GM19240 (cell line): ENCODE data around the gene ADAMTS12.
A peak's percentile ranks its signal among the peaks of the same experiment; 100 is the strongest.

Source experiments
- DNase-seq: peaks from one replicate; pipeline ENCODE4 v3.0.0; 2011; ENCODE audit warnings: low spot score; ENCODE audit not compliant: insufficient read length

ADAMTS12 gene

DNA sequence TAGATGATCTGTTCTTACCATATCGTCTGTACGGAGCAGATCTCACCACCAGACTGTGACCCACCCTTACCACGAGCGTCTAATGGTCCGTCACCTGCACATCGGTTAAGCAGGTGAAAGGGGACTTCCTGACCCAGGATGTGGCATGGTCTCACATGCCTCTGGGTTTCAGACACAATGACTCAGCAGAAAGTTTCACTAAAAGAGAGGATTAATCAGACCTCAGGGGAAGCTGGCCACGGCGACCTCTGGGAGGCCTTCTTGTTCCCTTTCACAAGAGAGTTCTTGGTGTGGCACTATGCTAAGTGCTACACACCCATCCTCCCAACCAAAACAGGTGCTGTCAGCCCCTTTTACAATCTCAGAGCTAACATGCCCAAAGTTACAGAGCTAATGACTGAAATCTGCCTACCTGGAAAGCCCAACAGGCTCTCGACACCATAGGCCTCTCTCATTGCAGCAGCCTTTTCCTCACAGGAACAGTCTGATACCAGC lies 41.6 kb downstream of the ADAMTS12 start:
- DNase-seq = peak; percentile 29

DNA sequence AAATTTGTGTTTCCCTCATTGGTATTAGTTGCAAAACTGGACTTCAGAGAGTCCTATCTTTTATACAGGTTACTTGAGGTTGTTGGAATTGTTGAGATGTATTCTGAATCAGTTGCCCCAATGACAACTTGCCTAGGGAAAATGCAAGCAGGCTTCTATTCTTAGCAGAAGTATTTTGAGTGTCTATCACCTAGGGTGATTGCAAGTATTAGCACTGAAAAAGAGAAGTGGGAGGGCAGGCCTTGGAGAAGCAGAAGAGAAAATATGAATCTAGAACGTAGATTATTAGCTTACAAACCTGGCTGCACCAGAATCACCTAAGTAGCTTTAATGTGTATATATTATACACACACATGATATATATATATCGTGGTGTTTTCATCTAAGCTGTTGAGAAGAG lies 43.2 kb downstream of the ADAMTS12 start:
- no peak for DNase-seq

DNA sequence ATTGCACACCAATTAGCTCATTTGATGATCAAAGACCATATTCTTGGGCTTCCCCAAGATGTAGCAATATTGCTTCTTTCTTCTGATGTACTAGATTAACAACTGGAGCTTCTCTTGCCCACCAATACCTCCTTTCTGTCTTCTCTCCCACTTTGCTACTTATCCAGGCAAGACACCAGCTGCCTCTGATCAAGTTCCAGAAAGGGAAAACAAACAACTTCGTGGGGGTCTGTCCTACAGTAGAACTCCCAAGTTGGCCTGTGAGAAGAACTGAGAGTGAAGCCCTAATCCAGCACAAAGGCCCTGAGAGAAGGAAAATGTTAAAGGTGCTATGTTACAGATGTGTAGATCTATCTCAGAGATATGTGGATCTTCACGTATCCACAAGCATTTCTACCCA lies 44.9 kb downstream of the ADAMTS12 start:
- DNase-seq = no peak

DNA sequence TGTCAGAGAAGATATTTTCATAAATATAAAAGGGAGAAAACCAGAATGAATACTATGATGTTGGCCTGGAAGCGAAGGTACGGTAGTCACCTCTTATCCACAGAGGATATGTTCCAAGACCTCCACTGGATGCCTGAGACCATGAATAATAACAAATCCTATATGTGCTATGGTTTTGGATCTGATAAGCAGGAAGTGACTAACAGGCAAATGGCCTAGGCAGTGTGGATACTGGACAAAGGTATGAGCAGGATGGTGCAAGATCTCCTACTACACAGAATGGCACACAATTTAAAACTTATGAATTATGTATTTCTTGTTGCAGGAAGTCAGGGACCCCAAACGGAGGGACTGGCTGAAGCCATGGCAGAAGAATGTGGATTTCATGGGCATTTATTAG lies 48.2 kb downstream of the ADAMTS12 start:
- no peak for DNase-seq

DNA sequence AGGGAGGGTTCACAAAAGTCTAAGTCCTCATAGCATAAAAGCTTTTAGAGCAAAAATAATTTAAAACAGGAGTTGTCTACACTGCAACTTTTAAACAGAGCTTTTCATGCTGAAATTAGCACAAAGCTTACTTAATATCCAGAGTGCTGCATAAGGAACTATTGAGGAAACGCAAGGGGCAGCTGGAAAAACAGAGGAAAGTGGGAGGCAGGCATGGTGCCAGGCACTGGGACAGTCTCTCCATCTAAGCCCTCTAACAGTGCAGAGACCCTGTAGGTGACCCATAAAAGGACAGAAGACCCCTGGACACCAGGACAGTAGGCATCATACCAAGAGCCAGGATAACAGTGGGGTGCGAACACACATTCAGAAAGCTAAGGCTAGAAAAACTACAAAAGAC lies 49.3 kb downstream of the ADAMTS12 start:
- no peak for DNase-seq

DNA sequence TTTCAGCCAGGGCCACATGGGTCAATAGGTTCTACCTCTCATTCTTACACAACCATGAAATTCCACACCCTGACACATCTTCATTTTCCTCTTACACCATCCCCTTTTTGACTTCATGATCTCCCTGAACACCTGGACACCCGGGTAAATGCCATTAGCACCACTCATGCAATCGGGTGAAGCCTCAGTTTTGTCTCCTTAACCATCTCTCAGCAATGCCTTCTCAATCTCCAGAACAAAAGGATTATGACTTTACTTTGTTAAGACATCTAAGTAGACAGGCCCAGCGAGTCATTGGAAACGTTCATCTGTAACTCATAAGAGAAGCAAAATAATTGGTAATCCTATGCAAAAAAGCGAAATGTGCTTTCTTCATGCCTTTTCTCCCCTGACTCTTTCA lies 49.9 kb downstream of the ADAMTS12 start:
- no peak for DNase-seq

DNA sequence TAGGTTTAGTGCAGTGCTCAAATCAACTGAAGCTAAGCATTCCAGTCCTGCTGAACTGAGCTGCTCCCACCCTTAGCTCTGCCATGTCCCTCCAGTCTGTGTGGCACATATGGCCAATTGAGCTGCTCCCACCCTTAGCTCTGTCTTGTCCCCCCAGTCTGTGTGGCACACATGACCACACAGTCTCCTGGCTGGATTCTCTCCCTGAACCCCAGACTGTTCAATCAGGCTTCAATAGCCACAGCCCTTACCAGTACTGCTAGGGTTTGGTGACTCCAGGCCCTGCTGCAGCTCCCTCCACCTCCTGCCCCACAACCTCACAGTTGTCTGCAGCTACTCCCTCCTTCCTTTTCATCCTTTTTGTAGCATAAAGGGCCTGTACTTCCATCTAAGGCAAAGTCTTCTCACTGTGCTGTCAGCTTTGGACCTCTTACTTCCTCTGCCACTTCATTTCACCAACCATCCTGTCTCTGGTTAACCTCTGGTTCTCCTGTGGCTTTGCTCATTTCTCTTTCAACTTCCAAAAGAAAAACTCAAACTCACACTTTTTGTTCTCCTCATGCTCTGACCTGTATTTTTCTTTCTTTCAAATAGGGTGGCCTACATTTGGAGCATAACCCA lies 50.8 kb downstream of the ADAMTS12 start:
- DNase-seq = no peak

DNA sequence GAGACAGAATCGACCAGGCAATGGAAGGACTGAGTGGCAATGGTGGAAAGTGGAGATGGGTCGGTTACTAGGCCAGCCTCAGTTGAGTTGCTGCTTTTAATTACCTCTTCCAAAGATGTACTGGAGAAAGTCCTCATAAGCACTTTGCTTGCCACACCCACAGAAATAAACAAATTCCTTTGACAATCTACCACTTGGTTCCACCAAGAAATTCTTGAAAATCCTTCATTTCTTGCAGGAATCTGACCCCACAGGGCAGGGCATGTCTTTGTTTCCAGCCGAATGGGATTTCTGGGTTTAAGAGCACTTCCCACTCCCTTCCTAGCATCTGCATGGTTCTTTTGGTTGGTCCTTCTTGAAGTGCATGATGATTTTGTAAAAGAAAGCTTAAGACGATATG lies 54.5 kb downstream of the ADAMTS12 start:
- no peak for DNase-seq

DNA sequence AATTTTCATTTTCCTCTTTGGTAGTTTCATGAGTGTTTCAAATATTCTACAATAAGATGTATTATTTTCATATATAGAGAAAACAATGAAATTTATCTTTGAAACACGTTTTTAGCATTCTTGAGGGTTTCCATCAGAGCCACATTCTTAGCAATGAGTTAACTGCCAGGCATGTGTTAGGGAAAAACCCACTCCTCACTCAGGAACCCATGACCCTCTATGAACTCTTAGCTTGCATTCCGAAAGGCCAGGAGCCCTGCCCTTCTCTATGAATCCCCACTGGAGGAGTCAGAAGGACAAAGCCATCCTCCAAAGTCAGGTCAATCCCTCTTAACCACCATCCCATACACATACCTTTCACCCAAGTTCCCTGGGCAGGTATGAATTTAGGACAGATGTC lies 57.5 kb downstream of the ADAMTS12 start:
- DNase-seq = no peak

DNA sequence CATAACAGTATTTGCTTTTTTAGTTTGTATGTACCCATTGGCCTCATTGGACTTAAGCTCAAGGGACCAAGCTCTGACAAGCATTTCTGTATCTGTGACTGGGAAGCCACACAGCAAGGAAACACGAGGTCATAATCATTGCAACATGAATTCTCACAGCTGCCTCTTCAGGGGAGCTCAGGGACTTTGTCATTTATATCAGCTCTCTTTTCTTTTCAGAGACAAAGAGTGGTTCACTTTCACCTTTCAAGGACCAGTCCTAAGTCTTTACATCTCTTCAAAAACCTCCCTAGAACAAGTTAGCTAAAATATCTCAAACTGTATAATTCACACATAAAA lies 58.6 kb downstream of the ADAMTS12 start:
- DNase-seq = no peak

DNA sequence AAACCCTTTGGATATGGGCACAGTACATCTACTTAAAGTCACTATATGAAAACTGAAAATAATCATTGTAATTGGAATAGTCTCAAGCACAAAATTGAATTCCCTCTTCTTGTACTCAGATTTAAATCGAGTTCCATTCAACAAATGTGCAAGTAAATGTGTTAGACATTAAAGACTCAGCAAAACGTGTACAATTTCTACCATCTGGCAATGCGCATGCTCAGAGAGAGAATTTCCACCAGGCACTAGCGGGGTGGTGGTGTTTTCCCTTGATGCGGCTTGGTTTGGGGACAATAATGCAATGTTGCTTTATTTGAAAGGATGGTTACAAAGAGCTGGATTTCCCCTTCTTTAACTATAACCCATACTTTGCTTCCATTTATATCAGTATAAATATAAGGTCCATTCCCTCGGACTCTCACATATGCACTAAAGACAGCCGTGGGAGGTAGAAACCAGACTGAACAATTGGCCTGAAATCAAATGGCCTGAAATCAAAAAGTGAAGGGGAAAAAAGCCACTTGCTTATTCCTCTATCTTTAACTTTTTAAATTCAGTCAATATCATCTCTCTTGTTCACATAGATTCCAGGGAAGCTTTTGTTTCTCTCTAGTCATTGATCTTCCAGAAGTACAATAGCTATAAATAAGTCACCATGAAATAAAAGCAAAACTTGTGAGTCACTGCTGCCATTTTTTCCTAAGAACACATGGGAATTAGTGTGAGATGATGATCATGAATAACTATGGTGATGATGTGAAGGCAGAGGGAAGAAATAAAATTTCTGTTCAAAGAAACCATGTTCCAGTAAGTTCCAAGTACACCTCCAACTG lies 59.2 kb downstream of the ADAMTS12 start:
- DNase-seq = no peak

DNA sequence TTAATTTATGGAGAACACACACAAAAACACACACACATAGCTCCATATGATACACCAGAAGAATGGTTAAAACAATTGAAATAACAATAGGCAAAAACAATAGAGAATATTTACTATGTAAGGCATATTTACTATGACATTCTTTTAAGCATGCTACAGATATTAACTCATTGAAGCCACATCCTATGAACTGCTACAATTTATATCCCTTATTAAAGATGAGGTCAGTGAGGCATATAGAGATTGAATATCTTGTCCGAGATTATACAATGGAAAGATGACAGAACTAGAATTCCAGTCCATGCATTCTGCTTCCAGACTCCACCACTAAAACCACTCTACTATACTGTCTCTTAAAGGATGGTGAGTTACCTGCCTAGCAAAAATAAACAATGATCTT lies 60.7 kb downstream of the ADAMTS12 start:
- DNase-seq = no peak

DNA sequence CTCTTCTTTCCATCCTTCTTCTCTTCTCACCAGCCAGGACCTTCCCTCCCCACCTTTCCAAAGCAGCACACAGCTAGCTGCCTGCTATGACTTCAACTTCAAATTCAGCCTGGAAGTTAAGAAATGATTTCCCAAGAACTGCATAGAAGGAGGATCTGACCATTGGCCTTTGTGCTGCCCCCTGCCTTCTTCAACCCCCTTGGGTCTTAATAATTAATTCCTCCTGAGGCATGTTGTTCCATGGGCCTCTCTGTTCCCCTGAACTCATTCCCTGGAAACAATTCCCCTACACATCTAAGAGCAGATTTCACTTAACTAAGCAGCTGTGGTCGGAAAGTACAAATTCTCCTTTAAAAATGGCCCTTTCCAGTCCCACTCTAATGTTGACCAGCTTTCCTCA lies 62.4 kb downstream of the ADAMTS12 start:
- no peak for DNase-seq

DNA sequence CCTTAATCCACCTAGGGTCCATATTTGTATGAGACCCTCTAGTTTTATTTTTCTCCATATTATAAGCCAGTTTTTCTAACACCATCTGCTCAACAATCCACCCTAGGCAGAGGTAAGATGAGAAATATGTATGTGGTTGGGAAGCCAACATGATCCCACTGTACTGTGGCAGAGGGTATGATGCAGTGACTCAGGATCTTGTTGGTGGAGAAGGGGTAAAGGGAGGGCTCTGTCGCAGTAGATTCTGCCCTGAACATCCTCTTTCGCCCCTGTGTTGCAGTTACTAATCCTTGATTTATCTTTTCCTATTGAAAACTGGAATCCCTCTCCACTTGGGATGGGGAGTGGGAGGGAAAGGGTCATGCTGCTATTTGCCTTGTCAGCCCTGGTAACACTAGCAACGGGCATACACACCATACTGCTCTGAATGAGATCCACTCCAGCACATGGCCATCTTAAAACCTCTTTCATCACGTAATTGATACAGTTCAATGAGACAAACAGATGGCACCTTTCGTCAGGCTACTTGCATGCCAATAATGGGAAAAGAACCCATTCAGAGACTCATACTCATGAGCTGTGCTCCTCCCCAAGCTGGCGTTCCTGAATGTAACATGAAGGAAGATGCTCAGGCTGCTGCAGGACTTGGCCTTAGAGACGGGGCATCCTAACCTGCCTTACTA lies 63.0 kb downstream of the ADAMTS12 start:
- no peak for DNase-seq

DNA sequence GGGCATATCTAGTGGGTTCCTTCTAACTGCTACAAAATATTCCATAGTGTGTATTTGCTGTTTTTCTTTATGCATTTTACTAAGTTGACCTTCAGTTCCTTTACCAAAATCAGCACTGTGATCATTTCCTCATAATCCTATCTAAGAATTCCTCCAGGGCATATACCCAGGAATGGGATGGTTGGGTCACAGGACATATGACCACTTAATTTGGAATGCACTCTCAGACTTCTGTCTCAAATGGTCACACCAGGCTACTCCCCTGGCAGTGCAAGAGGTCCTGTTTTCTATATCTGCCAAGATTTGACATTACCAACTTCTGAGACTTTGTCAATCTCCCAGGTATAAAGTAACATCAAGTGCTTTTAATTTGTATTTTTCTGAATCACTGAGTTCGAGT lies 63.9 kb downstream of the ADAMTS12 start:
- no peak for DNase-seq

DNA sequence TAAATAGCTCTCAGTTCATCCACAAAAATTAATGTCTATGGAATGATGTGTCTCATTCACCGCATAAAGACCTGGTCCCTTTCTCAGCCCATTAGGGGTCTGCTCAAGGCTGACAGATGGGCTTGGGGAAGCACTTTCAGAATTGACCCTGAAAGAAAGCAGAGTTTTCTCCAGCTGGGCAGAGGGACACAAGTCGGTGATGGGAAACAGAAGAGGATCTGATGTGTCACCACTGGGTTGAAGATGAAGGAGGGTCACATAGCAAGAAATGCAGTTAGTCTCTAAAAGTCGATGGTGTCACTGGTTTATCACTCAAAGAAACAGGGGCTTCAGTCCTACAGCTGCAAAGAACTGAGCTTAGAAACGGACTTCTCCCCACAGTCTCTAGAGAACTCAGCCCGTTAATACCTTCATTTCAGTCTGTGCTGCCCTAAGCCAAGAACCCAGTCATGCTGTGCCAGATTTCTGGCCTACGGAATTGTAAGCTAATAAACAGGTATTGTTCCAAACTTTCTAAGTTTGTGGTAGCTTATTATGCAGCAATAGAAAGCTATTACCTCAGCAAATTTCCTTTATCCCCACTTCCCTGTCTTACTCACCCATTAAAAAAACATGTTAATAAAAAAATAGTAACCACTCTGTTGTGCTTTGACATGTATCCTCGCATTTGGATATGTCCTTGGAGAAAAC lies 64.6 kb downstream of the ADAMTS12 start:
- no peak for DNase-seq

DNA sequence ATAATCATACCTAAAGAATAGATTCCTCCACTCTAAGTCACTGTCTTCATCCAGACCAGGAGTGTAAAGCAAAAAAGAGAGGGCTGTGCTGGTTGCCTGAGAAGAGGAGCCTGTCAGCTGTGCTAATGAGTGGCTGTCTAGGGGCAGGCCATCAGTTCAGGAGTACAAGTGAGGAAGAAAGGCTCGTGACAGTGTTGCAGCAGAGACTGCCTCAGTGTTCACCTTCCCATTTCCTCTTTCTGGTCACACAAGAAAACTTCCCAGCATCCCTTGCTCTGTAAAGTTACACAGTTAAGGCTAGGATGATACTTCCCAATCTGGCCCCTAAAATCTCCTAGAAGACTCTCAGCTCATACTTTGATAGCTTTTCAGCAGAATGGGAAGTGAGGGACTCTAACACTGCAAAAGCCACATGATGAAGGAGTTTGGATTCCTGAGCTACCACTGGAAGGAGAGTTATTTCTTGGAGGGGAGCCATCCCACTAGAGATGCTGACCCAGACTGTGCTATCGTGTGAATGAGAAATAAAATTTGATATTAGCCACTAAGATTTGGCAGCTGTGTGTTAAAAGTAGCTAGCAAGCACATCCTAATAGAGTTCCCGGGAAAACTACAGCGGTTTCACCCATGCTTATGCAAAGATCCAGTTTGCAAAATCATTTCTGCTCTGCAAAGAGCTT lies 67.1 kb downstream of the ADAMTS12 start:
- no peak for DNase-seq

DNA sequence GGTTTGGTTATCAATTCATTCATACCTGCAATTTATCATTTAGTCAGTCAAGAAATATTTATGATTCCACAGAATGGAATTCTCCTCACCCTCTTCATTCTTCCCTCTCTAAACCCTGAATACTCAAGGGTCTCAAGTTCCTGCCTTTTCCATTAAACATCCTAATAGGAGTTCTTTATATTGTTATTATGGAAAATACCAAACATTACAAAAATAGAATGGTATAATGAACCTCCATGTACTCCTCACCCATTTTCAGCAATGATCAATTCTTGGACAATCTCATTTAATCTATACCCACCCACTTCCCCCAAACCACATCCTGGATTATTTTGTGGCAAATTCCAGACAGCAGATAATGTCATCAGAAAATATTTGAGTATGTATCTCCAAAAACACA lies 74.5 kb downstream of the ADAMTS12 start:
- DNase-seq = no peak

DNA sequence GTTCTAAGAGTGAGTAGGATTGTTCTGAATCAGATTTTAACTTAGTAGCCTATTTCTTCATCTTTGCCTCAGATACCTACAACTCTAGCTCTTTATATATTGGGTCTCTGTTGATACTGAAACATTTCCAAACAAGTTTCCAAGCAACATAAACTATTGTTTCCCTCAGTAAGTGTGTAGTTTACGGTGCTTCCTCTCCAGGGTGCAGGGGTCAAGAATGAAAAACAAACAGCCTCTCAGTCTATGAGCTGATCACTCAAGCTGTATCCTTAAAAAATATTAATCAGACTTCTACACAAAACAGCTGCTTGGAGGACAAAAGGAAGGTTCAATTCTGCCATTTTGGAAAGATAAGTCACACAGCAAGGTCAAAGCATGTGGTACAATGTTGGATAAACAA lies 75.0 kb downstream of the ADAMTS12 start:
- no peak for DNase-seq

DNA sequence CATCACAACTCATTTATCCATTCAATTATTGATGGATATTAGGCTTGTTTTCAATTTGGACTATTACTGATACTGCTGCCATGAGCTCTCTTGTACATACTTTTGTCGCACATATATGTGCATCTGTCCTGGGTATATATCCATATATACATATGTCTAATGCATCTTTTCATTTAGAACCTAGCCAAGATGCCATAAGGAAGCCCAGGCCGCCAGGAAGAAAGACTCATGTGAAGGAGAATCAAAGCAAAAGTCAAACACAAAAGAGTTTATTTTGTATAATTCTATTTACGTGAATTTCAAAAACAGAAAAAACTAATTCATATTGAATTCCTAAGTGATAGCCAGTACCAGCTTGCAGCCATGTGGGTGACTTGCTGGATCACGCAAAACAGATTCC lies 79.0 kb downstream of the ADAMTS12 start:
- DNase-seq = no peak

DNA sequence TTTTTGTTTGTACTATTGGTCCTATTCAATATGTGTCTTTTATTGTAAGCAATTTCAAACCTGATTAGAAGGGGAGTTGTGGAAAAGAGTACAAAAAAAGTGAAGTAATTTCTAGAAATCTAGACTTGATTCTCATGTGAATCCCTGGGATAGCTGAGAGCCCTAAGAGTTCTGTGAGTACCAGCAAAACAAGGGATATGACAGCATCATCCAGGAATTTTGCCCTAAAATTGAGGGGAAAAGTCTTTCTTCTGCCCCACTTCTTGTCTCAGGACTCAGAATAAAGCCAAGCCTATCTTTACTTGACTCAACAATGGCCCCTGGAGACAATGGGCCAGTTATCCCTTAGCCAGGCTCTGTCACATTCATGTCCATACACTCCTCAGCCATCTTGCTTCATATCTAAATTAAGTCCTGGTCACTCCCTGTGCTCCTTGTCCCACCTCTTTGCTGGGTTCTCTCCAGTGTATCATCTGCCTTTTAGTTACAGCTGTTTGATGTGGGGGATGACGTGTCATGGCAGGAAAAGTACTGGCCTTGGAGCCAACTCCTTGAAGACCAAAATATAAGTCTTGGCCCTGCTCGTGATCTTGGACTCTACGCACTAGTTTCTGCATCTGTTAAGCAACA lies 81.2 kb downstream of the ADAMTS12 start:
- DNase-seq = no peak
